D721Med (cell line): ENCODE measurements around the gene ARHGAP26.

Experiments
- DNase-seq: peaks from one replicate; pipeline ENCODE4 v3.0.0; 2011; ENCODE audit warnings: low spot score; ENCODE audit not compliant: insufficient read length
- FAIRE-seq: peaks from 2 replicates; lab custom pipeline; 2011; peaks lifted over from hg19 to GRCh38; lab: Jason Lieb, UNC
- TF ChIP-seq, protein P1 (sequence below): IDR thresholded peaks from 2 replicates; pipeline ENCODE4 v1.5.1; 2012; ENCODE audit warnings: mild to moderate bottlenecking, control low read depth; ENCODE audit not compliant: insufficient read depth; ENCODE audit errors: missing control alignments

ARHGAP26 gene

DNA sequence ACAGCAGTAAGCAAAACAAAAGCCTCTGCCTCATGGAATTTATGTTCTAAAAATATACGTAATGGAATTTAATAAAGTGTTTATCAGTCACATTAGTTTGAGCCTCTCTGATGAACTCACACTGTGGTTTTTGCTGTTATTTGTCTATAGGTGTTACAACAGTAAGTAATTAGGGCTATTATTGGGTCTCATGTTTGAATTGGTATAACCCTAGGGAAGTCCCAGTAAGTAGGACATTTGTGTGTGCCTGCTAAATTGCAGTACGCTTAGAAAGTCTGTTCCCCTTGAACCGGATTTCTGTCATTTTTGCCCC lies 435.7 kb downstream of the ARHGAP26 start:
- TF ChIP-seq, protein P1, sequence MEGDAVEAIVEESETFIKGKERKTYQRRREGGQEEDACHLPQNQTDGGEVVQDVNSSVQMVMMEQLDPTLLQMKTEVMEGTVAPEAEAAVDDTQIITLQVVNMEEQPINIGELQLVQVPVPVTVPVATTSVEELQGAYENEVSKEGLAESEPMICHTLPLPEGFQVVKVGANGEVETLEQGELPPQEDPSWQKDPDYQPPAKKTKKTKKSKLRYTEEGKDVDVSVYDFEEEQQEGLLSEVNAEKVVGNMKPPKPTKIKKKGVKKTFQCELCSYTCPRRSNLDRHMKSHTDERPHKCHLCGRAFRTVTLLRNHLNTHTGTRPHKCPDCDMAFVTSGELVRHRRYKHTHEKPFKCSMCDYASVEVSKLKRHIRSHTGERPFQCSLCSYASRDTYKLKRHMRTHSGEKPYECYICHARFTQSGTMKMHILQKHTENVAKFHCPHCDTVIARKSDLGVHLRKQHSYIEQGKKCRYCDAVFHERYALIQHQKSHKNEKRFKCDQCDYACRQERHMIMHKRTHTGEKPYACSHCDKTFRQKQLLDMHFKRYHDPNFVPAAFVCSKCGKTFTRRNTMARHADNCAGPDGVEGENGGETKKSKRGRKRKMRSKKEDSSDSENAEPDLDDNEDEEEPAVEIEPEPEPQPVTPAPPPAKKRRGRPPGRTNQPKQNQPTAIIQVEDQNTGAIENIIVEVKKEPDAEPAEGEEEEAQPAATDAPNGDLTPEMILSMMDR, result no peak
- DNase-seq, result no peak
- no peak for FAIRE-seq

DNA sequence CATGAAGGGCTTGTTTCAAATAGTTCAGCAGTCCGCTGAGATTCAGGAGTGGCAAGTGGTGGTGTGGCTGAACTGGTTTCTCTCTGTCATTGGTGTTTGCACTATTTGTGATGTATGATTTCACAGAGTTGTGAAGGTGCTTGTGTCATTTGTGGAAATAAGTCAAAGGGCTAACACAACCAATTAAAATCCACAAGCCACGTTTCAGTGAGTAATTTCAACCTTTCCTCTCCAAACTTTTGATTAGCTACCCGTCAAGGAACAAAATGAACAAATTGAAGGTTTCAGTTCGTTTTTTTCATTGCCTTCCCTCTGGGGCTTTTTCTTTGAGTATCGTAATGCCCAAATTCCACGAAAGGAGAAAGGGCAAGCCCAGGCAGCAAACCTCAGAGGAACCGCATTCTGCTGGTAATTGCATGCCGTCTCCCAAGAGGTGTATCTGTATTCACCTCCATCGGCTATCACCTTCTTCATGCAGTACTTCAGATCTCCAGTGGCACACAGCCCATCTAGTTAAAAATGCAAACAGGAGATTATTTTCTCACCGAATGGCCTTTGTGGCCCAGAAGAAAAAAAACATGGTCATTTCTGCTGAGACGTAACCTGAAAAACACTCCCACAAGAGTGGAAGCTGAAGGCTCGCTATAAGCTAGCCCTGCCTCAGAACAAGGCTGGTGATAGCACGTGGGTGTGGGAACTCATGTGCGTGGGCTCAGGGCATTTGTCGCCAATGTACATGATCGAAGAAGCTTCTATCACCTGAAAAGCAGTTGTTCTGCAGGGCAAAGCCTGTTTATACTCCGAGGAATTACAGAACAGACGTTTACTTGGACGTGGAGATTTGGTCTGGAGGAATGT lies 436.2 kb downstream of the ARHGAP26 start:
- FAIRE-seq, result no peak
- TF ChIP-seq, protein P1, result no peak
- DNase-seq, result no peak

DNA sequence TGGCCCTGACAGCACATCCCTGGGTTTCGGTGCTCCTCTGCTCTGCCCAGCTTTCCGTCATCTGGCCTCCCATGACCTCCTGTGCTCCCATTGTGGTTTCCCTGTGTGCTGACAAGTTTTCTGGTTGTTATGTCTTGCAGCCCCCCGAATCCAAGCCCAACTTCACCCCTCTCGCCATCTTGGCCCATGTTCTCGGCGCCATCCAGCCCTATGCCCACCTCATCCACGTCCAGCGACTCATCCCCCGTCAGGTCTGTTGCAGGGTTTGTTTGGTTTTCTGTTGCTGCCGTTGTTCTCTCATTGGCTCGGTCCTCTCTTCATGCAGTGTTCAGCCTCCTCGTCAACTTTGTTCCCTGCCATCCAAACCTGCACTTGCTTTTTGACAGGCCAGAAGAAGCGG lies 436.9 kb downstream of the ARHGAP26 start:
- TF ChIP-seq, protein P1, result no peak
- DNase-seq, result no peak
- no peak for FAIRE-seq

DNA sequence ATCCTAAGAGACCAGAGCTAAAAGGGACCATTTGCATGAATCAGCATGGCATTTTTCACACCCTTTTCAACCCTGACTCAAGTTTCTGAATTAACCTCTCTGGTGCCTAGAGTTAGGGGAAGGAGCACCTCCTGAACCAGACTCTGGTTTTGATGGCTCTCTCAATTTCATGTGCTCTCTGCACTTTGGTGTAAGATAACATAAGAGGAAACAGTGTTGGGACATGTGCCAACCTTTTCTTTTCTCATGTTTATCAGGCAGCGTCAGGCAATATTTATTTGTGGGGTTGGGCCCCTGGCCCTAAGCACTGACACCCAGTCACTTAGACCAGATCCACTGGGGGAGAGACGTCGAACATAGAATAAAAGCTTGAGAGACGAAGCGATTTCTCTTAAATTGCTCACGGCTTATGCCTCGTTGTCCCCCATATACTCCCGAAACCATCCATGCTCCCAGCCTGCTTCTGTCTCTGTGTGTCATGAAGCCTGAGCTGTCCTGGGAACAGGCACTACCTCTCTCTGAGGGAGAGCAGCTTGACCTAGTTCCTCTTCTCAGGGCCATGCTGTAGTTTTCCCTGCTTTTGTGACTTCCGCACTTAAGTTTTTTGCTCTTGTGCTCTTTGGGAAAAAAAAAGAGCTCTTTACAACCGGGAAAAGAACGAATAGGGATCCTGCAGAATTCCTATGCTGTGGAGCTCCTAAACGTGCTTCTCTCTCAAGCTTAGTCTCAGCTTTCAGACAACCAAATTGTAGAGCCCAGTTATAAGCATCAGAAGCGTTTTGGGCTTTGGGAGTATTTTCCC lies 437.6 kb downstream of the ARHGAP26 start:
- no peak for DNase-seq
- FAIRE-seq, result no peak
- TF ChIP-seq, protein P1, result no peak

DNA sequence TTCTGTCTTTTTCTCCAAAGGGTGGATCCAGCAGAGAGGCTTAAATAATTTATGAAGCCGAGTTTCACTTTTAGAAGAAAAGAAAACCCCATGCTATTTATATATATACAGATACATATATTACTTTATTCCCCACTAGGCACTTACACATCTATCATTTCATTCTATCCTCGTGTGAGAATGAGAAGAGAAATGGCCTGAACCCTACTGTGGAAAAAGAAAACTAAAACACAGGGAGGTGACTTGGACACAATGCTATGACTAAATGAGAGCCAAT lies 438.1 kb downstream of the ARHGAP26 start:
- DNase-seq, result no peak
- TF ChIP-seq, protein P1, result no peak
- FAIRE-seq, result no peak

DNA sequence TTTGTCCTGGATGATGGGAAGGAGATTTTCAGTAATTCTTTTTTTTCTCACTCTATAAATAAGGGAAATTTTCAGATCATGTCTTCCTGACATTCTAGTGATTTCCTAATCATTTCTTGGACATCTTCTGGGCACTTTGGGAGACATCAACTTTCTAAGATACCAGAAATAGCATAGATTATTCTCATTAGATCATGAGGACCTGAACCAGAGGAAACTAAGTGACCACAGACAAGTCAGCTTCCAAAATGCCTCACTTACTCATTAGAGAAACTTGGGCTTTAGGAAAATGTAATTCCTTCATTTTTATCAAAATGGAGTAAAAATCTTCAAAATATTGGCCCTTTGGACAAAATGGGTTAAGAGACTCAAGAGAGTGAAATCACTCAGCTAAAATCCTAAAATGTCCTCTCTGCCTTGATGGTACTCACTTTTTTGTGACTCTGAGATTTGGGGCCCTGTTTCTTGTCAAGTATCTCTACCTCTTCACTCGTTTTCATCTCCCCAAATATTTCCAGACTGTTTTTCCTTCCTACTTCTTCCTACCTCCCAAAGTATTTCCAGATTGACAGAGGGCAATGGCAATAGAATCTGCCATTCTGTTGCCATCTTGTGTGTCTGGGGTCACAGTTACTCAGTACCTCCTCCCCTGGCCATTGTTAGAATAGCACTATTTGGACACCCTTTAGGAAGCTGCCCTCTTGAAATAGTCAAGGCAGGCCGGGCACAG lies 438.8 kb downstream of the ARHGAP26 start:
- TF ChIP-seq, protein P1, result no peak
- no peak for FAIRE-seq
- no peak for DNase-seq
